WERI-Rb-1 (cell line): ENCODE data around the gene LDB3.
A peak's percentile ranks its signal among the peaks of the same experiment; 100 is the strongest.

ENCODE experiments used
- DNase-seq: peaks from one replicate; pipeline ENCODE4 v3.0.0-alpha.2; 2020
- H3K27ac ChIP-seq: fragments of 250-450 bp; sonication (Bioruptor Pico); 2 replicates; pipeline ENCODE4 v1.5.1; 2020; ENCODE audit warnings: mild to moderate bottlenecking, moderate library complexity
- H3K27me3 ChIP-seq: fragments of 250-450 bp; sonication (Bioruptor Pico); 2 replicates; pipeline ENCODE4 v1.5.1; 2021; ENCODE audit warnings: mild to moderate bottlenecking, low read depth, moderate library complexity; ENCODE audit not compliant: insufficient read depth, severe bottlenecking
- H3K36me3 ChIP-seq: fragments of 250-450 bp; sonication (Bioruptor Pico); 2 replicates; pipeline ENCODE4 v1.5.1; 2020; ENCODE audit warnings: mild to moderate bottlenecking, moderate library complexity
- H3K4me3 ChIP-seq: 2 replicates; pipeline ENCODE4 v1.5.1; 2011; ENCODE audit warnings: low read depth, mild to moderate bottlenecking, control low read depth, low read length
- H3K9me3 ChIP-seq: fragments of 250-450 bp; sonication (Bioruptor Pico); 2 replicates; pipeline ENCODE4 v1.5.1; 2021; ENCODE audit warnings: mild to moderate bottlenecking, moderate library complexity; ENCODE audit not compliant: severe bottlenecking
- CTCF ChIP-seq: IDR thresholded peaks from 2 replicates; pipeline ENCODE4 v1.5.1; 2011; ENCODE audit warnings: low read depth, mild to moderate bottlenecking, control low read depth, inconsistent platforms, low read length

Gene LDB3

DNA sequence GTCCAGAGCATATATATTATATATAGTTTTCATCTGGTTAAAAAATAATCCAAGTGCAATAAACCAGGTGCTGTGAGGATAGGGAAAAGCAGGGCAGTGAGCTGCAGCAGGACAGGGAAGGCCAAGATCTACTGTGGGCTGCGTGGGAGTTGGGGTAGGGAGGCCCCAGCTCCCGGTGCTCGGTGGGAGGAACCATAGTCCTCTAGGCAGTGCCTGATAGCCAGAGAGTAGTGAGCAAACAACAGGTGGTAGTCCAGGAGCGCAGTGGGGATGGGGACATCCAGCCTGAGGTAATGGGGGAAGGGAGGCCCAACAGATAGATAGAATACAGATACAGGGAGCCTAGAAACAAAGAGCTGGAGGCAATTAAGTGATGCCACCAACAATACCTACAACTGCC, 84.0 kb downstream of the LDB3 start:
- Histone ChIP-seq H3K36me3 (peaks cover 3% of the 10 kb centered on the region; the same call in 1 of the 2 replicates), H3K4me3 (no peak overlapping the region), H3K27ac (no peak overlapping the region), H3K9me3 (no peaks in the 10 kb centered on the region), H3K27me3 (no peaks in the 10 kb centered on the region)
- no peak for TF ChIP-seq CTCF
- DNase-seq: no peak

DNA sequence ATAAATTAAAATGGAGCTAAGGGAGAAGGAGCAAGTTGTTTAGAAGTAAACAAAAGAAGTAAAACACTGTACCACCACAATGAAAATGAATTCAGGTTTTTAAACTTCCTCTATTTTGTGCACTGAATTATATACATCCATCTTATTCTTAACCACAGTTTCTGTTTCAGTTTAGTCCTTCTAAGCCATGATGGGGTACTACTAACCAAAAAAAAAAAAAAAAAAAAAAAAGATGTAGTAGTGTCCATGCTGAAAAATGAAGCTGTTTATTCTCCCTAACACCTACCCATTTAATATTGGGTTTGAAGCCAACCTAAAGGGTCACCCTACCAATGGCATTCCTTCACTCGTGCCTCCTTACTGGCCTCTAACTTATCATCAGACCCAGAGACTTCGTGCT, 84.7 kb downstream of the LDB3 start:
- Histone ChIP-seq H3K9me3 (no peaks in the 10 kb centered on the region), H3K27ac (no peak overlapping the region), H3K4me3 (no peak overlapping the region), H3K27me3 (no peaks in the 10 kb centered on the region), H3K36me3 (peaks cover 3% of the 10 kb centered on the region; the same call in 1 of the 2 replicates)
- no peak for TF ChIP-seq CTCF
- DNase-seq: no peak

DNA sequence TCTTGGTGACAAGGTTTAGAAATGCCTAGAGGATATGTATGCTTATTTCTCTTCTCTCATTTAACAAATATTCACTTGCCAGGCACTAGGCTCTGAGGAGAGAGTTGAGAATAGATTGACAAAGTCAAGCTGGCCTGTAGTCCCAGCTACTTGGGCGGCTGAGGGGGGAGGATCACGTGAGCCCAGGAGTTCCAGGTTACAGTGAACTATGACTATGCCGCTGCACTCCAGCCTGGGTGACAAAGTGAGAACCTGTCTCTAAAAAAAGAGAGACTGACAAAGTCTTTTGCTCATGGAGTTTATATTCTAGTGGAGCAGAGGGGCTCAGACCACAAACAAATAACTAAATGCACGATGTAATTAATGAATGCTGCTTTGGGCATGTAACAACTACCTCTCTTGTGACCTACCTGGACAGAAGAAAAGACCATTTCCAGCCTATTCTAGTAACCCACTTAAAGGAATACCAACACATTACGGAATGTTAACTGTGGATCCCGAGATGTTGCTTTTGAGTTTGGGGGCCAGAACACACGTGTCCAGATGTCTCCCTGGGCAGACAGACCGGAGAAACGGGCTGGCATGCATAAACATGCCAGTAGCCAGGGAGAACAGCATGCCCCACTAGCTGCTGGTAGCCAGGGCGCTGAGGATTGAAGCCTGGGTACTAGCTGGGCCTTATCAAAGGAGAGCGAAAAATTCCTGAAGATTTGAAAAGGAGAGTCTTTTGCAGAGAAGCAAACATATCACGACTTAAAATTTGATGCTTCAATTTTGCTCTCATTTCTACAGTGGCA, 85.5 kb downstream of the LDB3 start:
- TF ChIP-seq CTCF: no peak
- DNase-seq: no peak
- Histone ChIP-seq H3K27ac (no peak overlapping the region), H3K27me3 (no peaks in the 10 kb centered on the region), H3K9me3 (no peaks in the 10 kb centered on the region), H3K4me3 (no peak overlapping the region), H3K36me3 (peaks cover 3% of the 10 kb centered on the region; the same call in 1 of the 2 replicates)

DNA sequence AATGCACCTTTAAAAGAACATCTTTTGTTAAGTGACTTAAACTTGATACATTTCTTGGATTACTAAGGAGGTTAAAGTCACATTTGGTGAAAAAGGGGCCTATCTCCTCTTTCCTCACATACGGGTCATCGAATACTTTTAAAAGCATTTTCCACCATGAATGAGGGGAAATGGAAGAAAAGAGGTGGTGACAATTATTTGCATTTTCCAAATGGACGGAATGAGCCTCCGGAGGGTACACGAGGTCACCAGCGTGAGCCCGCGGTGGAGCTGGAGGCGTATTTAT, 87.1 kb downstream of the LDB3 start:
- Histone ChIP-seq H3K27me3 (no peaks in the 10 kb centered on the region), H3K36me3 (peaks cover 3% of the 10 kb centered on the region), H3K9me3 (no peaks in the 10 kb centered on the region), H3K27ac (peak overlapping the region; percentile 99), H3K4me3 (peak overlapping the region; percentile 79)
- DNase-seq: no peak
- no peak for TF ChIP-seq CTCF

DNA sequence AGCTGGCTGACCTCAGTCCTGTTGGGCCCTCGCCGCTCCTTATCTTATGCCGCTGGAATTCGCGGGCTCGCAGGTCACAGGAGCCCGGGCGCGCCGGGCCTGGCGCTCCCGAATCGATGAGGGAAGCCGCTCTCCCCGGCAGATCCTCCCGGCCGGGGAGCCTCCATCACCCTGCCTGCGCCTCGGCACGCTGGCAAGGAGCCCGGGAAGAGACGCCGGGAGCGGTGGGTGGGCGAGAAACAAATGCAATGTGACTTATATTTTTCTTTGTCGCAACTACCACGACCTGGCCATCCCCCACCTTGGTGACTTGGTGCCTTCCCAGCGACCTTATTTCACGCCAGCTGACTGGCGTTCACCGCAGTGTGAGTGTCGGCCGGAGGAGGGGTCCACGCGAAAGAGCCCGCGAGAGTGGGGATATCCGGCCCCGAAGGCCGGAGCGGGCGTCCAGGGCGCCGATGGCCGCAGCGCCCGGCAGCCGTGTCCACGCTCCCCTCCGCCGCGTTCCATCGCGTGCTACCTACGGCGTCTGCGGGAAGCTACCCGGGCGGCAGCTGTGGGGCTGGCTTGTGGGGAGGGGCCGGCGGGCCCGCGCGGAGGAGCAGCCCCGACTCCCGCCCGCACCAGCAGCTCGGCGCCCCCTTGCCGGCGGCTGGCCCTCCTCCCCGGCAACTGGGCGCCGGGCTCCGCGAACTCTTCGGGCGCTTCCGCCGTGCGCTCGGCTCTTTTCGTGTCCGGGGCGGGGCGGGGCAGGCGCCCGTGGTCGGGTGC, 87.6 kb downstream of the LDB3 start:
- Histone ChIP-seq H3K4me3 (peak overlapping the region; percentile 79), H3K27ac (peak overlapping the region; percentile 99), H3K36me3 (peaks cover 3% of the 10 kb centered on the region), H3K27me3 (no peaks in the 10 kb centered on the region), H3K9me3 (no peaks in the 10 kb centered on the region)
- no peak for TF ChIP-seq CTCF
- peak; percentile 86 for DNase-seq
